Measurements from ENCODE around the gene COL11A1.

COL11A1 gene

DNA sequence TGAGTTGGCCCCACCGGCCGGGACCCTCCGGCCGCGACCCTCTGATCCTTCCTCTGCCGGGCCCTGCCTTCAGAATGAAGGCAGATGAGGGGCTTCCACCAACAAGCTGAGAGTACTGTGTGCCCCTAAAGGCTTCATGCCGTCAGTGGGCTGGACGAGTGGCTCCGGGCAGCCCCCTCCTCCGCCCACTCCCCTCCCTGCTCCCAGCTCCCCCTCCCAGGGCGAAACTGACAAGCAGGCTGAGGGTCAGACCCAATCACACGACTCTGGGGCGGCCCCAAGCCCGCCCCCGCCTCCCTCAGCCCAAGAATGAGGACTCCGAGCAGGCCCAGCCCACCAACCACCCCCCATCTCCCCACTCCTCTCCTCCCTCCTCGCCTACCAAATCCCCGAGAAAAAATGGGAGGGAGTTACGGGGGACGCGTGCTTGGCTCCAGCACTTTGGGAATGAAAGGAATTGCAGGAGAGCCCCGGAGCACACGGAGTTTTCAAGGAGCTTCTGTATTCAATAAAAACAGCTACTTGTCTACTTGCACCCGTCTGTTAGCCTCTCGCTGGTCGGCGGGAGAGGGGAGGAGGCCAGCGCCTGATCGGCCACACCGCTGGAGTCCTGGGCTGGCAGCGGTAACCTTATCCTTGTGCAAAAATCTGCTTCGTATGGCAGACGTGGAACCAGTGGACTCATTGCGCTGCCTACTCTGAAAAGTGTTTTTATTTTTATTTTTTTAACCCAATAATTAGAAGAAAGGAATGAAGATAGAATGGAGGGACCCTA is at the start of gene COL11A1:
Gene COL11A1 (minus strand): TSS at position 147 of the 775 bp plus-strand sequence. CDS start 344 bp downstream, outside the sequence.
- no peaks in the 10 kb centered on the region for H3K36me3 ChIP-seq (replicated peaks)
- H3K27me3 ChIP-seq (replicated peaks) = no peaks in the 10 kb centered on the region
- peak within 1 kb of the TSS; percentile 75 for H3K4me3 ChIP-seq (ENCODE audit: low read depth, low read length)
- DNase-seq = no peak
- TF ChIP-seq CTCF (IDR thresholded peaks at IDR 0.05; ENCODE audit: low read depth, low read length, missing control alignments) = no peak
- H3K27ac ChIP-seq = no peak within 1 kb of the TSS
- in situ Hi-C loops (cut with HindIII; ENCODE audit: low pct_ligation_motif_present, low sequenced_read_pairs) = no loop called here

GRCh38 chr1:103156966-103157365 is 48.6 kb upstream of the COL11A1 start:
- no peak for DNase-seq
- no peak overlapping the region for H3K27ac ChIP-seq
- H3K27me3 ChIP-seq (replicated peaks) = no peaks in the 10 kb centered on the region
- in situ Hi-C loops (cut with HindIII; ENCODE audit: low pct_ligation_motif_present, low sequenced_read_pairs) = no loop called here
- H3K36me3 ChIP-seq (replicated peaks) = no peaks in the 10 kb centered on the region
- TF ChIP-seq CTCF (IDR thresholded peaks at IDR 0.05; ENCODE audit: low read depth, low read length, missing control alignments) = no peak
- no peak overlapping the region for H3K4me3 ChIP-seq (ENCODE audit: low read depth, low read length)

DNA sequence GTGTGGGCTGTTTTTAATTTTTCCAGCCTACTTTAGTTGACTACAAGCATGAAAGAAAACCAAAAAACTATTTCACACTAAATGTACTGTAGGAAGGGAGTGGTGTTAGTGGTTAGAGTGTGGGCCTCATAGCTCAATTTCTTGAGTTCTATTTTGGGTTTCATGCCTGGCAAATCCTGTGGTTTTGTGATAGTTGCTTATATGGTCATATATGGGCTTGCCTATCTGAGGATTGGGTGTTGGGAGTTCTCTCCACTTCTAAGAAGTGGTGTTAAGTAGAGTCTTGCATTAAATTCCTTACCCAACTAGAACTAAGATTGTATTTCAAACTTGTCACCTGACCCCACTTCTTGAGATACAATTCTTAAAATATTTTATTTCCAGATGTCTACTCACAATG is 37.8 kb upstream of the COL11A1 start:
- H3K36me3 ChIP-seq (replicated peaks) = no peaks in the 10 kb centered on the region
- no peak for DNase-seq
- no peak for TF ChIP-seq CTCF (IDR thresholded peaks at IDR 0.05; ENCODE audit: low read depth, low read length, missing control alignments)
- no peak overlapping the region for H3K4me3 ChIP-seq (ENCODE audit: low read depth, low read length)
- H3K27me3 ChIP-seq (replicated peaks) = no peaks in the 10 kb centered on the region
- in situ Hi-C loops (cut with HindIII; ENCODE audit: low pct_ligation_motif_present, low sequenced_read_pairs) = no loop called here
- no peak overlapping the region for H3K27ac ChIP-seq

DNA sequence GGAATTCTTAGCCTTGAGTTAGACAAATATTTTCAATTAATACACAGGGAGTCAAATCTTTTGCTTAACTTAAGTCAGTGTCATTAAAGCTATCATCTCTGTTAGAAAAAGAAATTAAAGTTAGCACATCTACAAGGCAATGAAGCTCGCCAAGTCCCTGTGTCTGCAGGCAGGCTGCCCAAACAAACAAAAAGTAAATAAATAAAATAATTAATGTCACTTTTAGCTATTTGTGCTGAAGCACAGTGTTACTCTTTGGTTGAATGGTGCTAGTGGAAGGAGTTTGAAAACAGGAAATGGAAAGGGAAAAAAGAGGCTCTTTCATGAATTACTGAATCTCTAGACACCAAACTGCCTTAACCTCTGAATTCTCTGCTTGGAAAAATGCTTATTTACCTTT is 37.1 kb upstream of the COL11A1 start:
- no peaks in the 10 kb centered on the region for H3K27me3 ChIP-seq (replicated peaks)
- DNase-seq = no peak
- no peak overlapping the region for H3K27ac ChIP-seq
- in situ Hi-C loops (cut with HindIII; ENCODE audit: low pct_ligation_motif_present, low sequenced_read_pairs) = no loop called here
- no peak overlapping the region for H3K4me3 ChIP-seq (ENCODE audit: low read depth, low read length)
- TF ChIP-seq CTCF (IDR thresholded peaks at IDR 0.05; ENCODE audit: low read depth, low read length, missing control alignments) = no peak
- no peaks in the 10 kb centered on the region for H3K36me3 ChIP-seq (replicated peaks)

DNA sequence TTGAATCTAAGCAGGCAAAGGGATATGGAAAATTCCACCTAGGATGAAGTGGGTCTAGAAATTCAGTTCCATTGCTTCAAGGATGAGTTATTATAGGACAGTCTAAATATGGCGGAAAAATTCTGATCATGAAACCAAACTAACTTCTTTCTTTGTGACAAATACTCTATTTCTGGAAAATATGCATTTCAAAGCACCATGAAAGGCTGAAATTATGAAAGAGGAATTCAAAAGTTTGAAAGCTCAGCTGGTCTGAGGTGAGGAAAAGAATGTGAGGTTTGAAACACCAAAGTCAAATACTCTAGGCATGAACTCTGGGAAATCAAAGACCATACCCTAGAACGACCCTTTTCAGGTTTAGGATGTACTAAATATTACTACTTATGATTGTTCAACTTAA is 36.4 kb upstream of the COL11A1 start:
- TF ChIP-seq CTCF (IDR thresholded peaks at IDR 0.05; ENCODE audit: low read depth, low read length, missing control alignments) = no peak
- in situ Hi-C loops (cut with HindIII; ENCODE audit: low pct_ligation_motif_present, low sequenced_read_pairs) = no loop called here
- no peaks in the 10 kb centered on the region for H3K36me3 ChIP-seq (replicated peaks)
- no peak for DNase-seq
- no peak overlapping the region for H3K4me3 ChIP-seq (ENCODE audit: low read depth, low read length)
- no peak overlapping the region for H3K27ac ChIP-seq
- no peaks in the 10 kb centered on the region for H3K27me3 ChIP-seq (replicated peaks)

DNA sequence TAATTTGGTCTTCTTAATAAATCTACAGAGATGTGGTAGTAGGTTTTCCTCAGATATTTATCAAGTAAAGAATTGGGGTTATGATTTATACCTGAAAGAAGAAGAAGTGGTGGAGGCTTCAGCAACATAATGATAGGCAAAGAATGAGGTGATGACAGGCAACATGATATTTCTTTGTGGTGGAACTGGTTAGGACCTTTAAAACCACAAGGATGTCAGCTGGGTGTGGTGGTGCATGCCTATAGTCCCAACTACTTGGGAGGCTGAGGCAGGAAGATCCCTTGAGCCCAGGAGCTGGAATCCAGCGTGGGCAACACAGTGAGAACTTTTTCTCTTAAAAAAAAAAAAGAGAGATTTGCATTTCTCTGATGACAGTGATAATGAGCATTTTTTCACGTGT is 34.1 kb upstream of the COL11A1 start:
- in situ Hi-C loops (cut with HindIII; ENCODE audit: low pct_ligation_motif_present, low sequenced_read_pairs) = no loop called here
- no peak for TF ChIP-seq CTCF (IDR thresholded peaks at IDR 0.05; ENCODE audit: low read depth, low read length, missing control alignments)
- Histone ChIP-seq H3K36me3 (replicated peaks) (no peaks in the 10 kb centered on the region), H3K4me3 (ENCODE audit: low read depth, low read length) (no peak overlapping the region), H3K27me3 (replicated peaks) (no peaks in the 10 kb centered on the region), H3K27ac (no peak overlapping the region)
- no peak for DNase-seq
